GM19240 (cell line): Measurements from ENCODE around the gene PSMB4.
"Not testable (repeated sequence)": the region's sequence is repeated elsewhere in the genome, so short reads cannot be mapped to it uniquely, and the experiment has no call there.

Experiments
- DNase-seq: peaks from one replicate; pipeline ENCODE4 v3.0.0; 2011; ENCODE audit warnings: low spot score; ENCODE audit not compliant: insufficient read length

Gene PSMB4

GRCh38 chr1:151386002-151386401 lies 13.4 kb upstream of the PSMB4 start:
- DNase-seq: no peak

- DNase-seq: not testable (repeated sequence)
These were observed 8.9 kb upstream of the PSMB4 start for GRCh38 chr1:151390221-151391078.

- no peak for DNase-seq
These were observed 8.3 kb upstream of the PSMB4 start for GRCh38 chr1:151391079-151391563.

- no peak for DNase-seq
These were observed 5.8 kb upstream of the PSMB4 start for GRCh38 chr1:151393583-151393982.

GRCh38 chr1:151396265-151396664 lies 3.1 kb upstream of the PSMB4 start:
- DNase-seq: not testable (repeated sequence)

GRCh38 chr1:151401125-151401788 lies 1.9 kb downstream of the PSMB4 start:
- DNase-seq: no peak

GRCh38 chr1:151401860-151402259 lies 2.5 kb downstream of the PSMB4 start:
- DNase-seq: no peak

GRCh38 chr1:151402764-151403163 lies 3.4 kb downstream of the PSMB4 start:
- no peak for DNase-seq

- no peak for DNase-seq
These were observed 4.2 kb downstream of the PSMB4 start for GRCh38 chr1:151403612-151404011.

- DNase-seq: no peak
These were observed 6.0 kb downstream of the PSMB4 start for GRCh38 chr1:151405187-151405951.

GRCh38 chr1:151406176-151406575 lies 6.8 kb downstream of the PSMB4 start:
- no peak for DNase-seq

- DNase-seq: no peak
These were observed 7.9 kb downstream of the PSMB4 start for GRCh38 chr1:151407304-151407703.

- DNase-seq: no peak
These were observed 9.5 kb downstream of the PSMB4 start for GRCh38 chr1:151408891-151409290.

GRCh38 chr1:151411884-151412283 lies 12.5 kb downstream of the PSMB4 start:
- DNase-seq: no peak

- DNase-seq: no peak
These were observed 16.9 kb downstream of the PSMB4 start for GRCh38 chr1:151416231-151416630.

- DNase-seq: no peak
These were observed 18.7 kb downstream of the PSMB4 start for GRCh38 chr1:151418081-151418480.

- no peak for DNase-seq
These were observed 20.4 kb downstream of the PSMB4 start for GRCh38 chr1:151419819-151420218.

GRCh38 chr1:151425103-151425502 lies 25.7 kb downstream of the PSMB4 start:
- no peak for DNase-seq

- no peak for DNase-seq
These were observed 28.7 kb downstream of the PSMB4 start for GRCh38 chr1:151428068-151428467.

GRCh38 chr1:151433827-151434226 lies 34.5 kb downstream of the PSMB4 start:
- DNase-seq: not testable (repeated sequence)

- DNase-seq: no peak
These were observed 35.8 kb downstream of the PSMB4 start for GRCh38 chr1:151435174-151435573.

- DNase-seq: no peak
These were observed 37.6 kb downstream of the PSMB4 start for GRCh38 chr1:151436985-151437384.
